Sigmoid colon (tissue), 7 donors: ENCODE data around the gene SLX4. TPM values are rescaled to one million over a fixed set of nuclear protein-coding genes. Genes with fewer than 3 reads are reported as not detected.
"Not testable (repeated sequence)": the region's sequence is repeated elsewhere in the genome, so short reads cannot be mapped to it uniquely, and the experiment has no call there.

Source experiments
- DNase-seq: peaks from one replicate; pipeline ENCODE4 v3.0.0-alpha.2; 2019
- H3K27ac ChIP-seq, 4 donors: fragments of 200-600 bp; sonication (generic); one replicate each; pipeline ENCODE4 v1.5.1; 2016 to 2019; ENCODE audit warnings: mild to moderate bottlenecking in 1 of 4
- H3K27me3 ChIP-seq, 3 donors: fragments of 200-600 bp; sonication (generic); one replicate each; pipeline ENCODE4 v1.5.1; 2019; ENCODE audit warnings: mild to moderate bottlenecking in 1 of 3
- H3K36me3 ChIP-seq, 4 donors: fragments of 200-600 bp; sonication (generic); one replicate each; pipeline ENCODE4 v1.5.1; 2016 to 2019
- H3K4me1 ChIP-seq, 4 donors: fragments of 200-600 bp; sonication (generic); one replicate each; pipeline ENCODE4 v1.5.1; 2017 to 2019
- H3K4me3 ChIP-seq, 4 donors: fragments of 200-600 bp; sonication (generic); one replicate each; pipeline ENCODE4 v1.5.1; 2017 to 2019; ENCODE audit warnings: mild to moderate bottlenecking in 2 of 4, moderate library complexity in 1 of 4
- H3K9me3 ChIP-seq, 4 donors: fragments of 200-600 bp in 3 of 4; sonication (generic) in 3 of 4; one replicate each; pipeline versions ENCODE4 v1.5.1 to v1.6.1; 2013 to 2019
- EP300 ChIP-seq, 4 donors: sonication (generic); formaldehyde crosslinking; IDR thresholded peaks; one replicate each; pipeline ENCODE4 v1.6.1; 2017; ENCODE audit warnings: antibody characterized with exemption in 4 of 4
- POLR2A ChIP-seq, 2 donors: fragments of 450-650 bp; IDR thresholded peaks; one replicate each; pipeline ENCODE4 v1.6.1; 2016; ENCODE audit warnings: antibody characterized with exemption in 2 of 2, mild to moderate bottlenecking in 2 of 2, moderate library complexity in 2 of 2
- POLR2AphosphoS5 ChIP-seq, 4 donors: sonication (generic); formaldehyde crosslinking; IDR thresholded peaks; one replicate each; pipeline ENCODE4 v1.6.1; 2017; ENCODE audit warnings: antibody characterized with exemption in 4 of 4
- WGBS, 2 donors: extraction: QIAGEN DNeasy Blood & Tissue Kit; methylation state at CpG; one replicate each; pipeline ENCODE4 v1.1.7; 2013; 5-methylcytosine and 5-hydroxymethylcytosine counted together
- intact Hi-C: fragments of 100-400 bp; cut with DNase I; formaldehyde crosslinking; loops from one replicate; pipeline ENCODE4 v1.15.1; 2023
- polyA plus RNA-seq, 3 donors: library from polyadenylated mRNA; stranded (reverse); fragments of 200-250 nt; gene quantifications; one replicate each; pipeline ENCODE4 v1.2.3, GENCODE V29; 2013
- total RNA-seq, 4 donors: library from RNA; depleted of rRNA; stranded (reverse); fragments of >200 nt; gene quantifications; one replicate each; pipeline ENCODE4 v1.1.0, GENCODE V29; 2016
- TF ChIP-seq, protein P1 (sequence below), 4 experiments: fragments of 450-650 bp in 3 of 4; fragments of 200-600 bp in 1 of 4; IDR thresholded peaks; one replicate each; pipeline ENCODE4 v1.5.1; 2016 to 2019; ENCODE audit warnings: antibody characterized with exemption in 4 of 4, mild to moderate bottlenecking in 3 of 4, moderate library complexity in 2 of 4
- donor health status: healthy with polysubstance abuse.
- donor health status: Bipolar disorder and iron deficiency.
- donor health status: healthy.

The SLX4 gene
- total and polyA plus RNA-seq, 7 donors: under 0.01 to 3.9 (median 2.1) TPM

DNA sequence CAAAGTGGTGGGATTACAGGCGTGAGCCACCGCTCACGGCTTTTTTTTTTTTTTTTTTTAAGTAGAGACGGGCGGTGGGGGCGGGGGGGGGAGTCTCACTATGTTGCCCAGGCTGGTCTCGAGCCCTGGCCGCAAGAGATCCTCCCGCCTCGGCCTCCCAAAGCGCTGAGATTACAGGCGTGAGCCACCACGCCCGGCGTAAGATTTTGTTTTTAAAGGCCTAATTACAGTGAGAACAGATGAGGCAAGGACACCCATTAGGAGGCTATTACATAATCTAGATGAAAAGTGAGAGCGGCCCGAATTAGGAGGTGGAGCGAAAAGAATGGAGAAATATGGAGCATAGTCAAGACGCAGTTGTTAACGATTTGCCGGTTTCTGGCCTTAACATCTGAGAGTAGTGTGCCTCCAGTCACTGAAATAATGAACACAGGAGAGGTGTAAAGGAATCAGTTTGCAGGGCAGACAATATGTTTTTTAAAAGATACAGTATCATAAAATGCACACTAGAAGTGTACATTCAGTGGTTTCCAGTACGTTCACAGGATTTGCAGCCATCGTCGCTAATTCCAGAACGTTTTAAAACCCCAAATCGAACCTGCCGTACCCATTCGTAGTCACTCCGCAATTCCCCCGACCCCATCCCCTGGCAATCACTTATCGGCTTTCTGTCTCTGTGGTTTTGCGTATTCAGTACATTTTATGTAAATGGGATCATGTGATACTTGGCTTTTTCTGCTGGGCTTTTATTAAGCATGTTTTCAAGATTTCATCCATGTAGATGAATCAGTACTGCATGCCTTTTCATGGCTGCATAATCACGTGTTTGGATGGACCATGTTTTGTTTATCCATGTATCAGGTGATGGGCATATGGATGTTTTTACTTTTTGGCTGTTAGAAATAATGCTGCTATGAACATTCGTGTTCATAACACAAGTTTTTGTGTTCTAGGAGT is 1.4 kb upstream of the SLX4 start:
- peaks cover 0 to 24% (median 16%) of the 10 kb centered on the region in 4 donors for H3K4me1 ChIP-seq
- TF ChIP-seq POLR2A (IDR thresholded peaks at IDR 0.05): no peak
- TF ChIP-seq EP300 (IDR thresholded peaks at IDR 0.05): no peak
- TF ChIP-seq, protein P1, sequence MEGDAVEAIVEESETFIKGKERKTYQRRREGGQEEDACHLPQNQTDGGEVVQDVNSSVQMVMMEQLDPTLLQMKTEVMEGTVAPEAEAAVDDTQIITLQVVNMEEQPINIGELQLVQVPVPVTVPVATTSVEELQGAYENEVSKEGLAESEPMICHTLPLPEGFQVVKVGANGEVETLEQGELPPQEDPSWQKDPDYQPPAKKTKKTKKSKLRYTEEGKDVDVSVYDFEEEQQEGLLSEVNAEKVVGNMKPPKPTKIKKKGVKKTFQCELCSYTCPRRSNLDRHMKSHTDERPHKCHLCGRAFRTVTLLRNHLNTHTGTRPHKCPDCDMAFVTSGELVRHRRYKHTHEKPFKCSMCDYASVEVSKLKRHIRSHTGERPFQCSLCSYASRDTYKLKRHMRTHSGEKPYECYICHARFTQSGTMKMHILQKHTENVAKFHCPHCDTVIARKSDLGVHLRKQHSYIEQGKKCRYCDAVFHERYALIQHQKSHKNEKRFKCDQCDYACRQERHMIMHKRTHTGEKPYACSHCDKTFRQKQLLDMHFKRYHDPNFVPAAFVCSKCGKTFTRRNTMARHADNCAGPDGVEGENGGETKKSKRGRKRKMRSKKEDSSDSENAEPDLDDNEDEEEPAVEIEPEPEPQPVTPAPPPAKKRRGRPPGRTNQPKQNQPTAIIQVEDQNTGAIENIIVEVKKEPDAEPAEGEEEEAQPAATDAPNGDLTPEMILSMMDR (IDR thresholded peaks at IDR 0.05): no peak
- TF ChIP-seq POLR2AphosphoS5 (IDR thresholded peaks at IDR 0.05): no peak
- intact Hi-C loops: loop anchor here (5.0 to 10.0 kb wide), 3 partner anchors 88 to 305 kb away; partner anchors contain the start of genes CREBBP, TIGD7 and ZNF75A
- H3K27me3 ChIP-seq: no peaks in the 10 kb centered on the region
- no peak overlapping the region for H3K27ac ChIP-seq
- H3K4me3 ChIP-seq: peak overlapping the region; percentile 81 to 98 (median 90)
- no peaks in the 10 kb centered on the region for H3K36me3 ChIP-seq
- H3K9me3 ChIP-seq: no peaks in the 10 kb centered on the region
- no peak for DNase-seq
- WGBS, 2 donors: 75 to 82% methylated on average over 34 of the region's 34 CpGs

DNA sequence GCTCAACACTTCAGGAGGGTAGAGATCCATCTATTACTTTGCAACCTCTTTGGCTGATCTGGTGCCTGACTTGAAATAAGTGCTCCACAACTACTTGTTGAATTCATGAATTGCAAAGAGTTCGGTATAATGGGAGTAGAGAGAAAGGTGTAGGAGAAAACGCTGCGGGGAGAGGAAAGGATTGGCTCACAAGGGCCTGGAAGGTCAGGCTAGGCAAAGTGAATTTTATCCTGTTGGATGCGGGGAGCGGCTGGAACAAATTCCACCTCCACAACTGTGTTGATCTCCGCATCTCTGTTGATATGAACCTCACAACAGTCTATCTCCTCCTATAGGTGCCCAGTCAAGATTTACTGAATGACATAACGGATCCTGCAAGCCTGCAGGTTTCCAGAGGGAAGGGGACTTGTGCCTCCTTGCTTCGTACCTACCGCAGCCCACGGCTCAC is 684 bp downstream of the SLX4 start:
- peak overlapping the region; percentile 71 to 88 (median 82) for H3K27ac ChIP-seq
- intact Hi-C loops: loop anchor here (5.0 to 10.0 kb wide), 3 partner anchors 86 to 303 kb away; partner anchors contain the start of genes CREBBP, TIGD7 and ZNF75A
- peak overlapping the region; percentile 85 to 98 (median 94) for H3K4me3 ChIP-seq
- peaks cover 0 to 24% (median 16%) of the 10 kb centered on the region in 4 donors for H3K4me1 ChIP-seq
- DNase-seq: no peak
- H3K27me3 ChIP-seq: no peaks in the 10 kb centered on the region
- H3K36me3 ChIP-seq: peaks cover 0 to 4% (median 0%) of the 10 kb centered on the region in 4 donors
- WGBS, 2 donors: 1 to 4% methylated on average over 10 of the region's 10 CpGs
- H3K9me3 ChIP-seq: no peaks in the 10 kb centered on the region
- TF ChIP-seq, protein P1 (IDR thresholded peaks at IDR 0.05): no peak
- TF ChIP-seq EP300 (IDR thresholded peaks at IDR 0.05): no peak
- no peak for TF ChIP-seq POLR2AphosphoS5 (IDR thresholded peaks at IDR 0.05)
- TF ChIP-seq POLR2A (IDR thresholded peaks at IDR 0.05): no peak

DNA sequence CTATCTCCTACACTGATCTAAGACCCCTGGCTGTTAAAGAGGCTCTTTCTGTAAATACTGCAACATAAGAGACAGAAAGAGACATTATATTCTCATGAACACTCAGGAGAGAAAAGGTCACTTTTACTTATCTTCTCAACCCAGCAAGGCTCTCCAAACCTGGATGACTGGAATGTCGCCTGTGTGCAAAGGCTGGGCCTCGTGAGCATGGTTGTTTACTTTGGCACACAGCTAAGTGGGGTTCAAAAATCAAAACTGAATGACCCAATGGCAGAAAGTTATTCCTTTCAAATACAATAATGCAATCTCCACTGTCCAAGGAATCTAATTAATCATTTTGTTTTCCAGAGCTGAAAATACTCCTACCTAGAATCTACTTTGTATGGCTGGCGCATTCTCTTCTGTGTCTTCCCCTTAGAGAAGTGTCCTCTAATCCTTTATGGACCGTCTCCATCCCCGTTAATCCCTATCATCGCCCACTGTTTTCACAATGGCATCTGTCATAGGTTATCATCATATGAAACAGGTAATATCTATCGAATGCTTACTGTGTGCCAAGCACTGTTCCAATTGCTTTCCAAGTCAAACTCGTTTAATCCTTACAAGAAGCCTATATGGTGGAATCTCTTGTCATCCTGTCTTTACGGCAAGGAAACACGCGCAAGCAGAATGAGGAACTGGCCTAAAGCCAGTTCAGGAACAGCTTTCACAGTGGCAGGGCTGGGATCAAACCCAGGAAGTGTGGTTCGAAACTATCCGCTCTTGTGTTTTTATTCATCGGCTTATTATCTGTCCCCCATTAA is 1.3 kb downstream of the SLX4 start:
- Histone ChIP-seq H3K27ac (no peak overlapping the region), H3K27me3 (no peaks in the 10 kb centered on the region), H3K4me1 (peaks cover 0 to 24% (median 16%) of the 10 kb centered on the region in 4 donors), H3K4me3 (peak overlapping the region in 2 of 4 donors; percentile 96 to 98), H3K9me3 (no peaks in the 10 kb centered on the region), H3K36me3 (peaks cover 0 to 7% (median 0%) of the 10 kb centered on the region in 4 donors)
- intact Hi-C loops: loop anchor here (5.0 to 10.0 kb wide), 3 partner anchors 85 to 303 kb away; partner anchors contain the start of genes CREBBP, TIGD7 and ZNF75A
- 37 to 56% methylated on average over 14 of the region's 14 CpGs for WGBS, 2 donors
- TF ChIP-seq EP300 (IDR thresholded peaks at IDR 0.05) (no peak), POLR2AphosphoS5 (IDR thresholded peaks at IDR 0.05) (no peak), POLR2A (IDR thresholded peaks at IDR 0.05) (no peak)
- TF ChIP-seq, protein P1 (IDR thresholded peaks at IDR 0.05): no peak
- no peak for DNase-seq

DNA sequence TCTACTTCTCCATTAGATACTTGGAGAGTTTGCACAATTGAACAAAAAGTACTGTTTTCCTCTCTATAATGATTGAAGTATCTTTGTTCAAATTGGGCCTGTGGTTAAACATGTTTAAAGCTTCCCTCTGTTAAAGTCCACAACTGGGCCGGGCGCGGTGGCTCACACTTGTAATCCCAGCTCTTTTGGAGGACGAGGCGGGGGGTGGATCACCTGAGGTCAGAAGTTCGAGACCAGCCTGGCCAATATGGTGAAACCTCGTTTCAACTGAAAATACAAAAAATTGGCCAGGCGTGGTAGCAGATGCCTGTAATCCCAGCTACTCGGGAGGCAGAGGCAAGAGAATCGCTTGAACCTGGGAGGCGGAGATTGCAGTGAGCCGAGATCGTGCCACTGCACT is 2.4 kb downstream of the SLX4 start:
- intact Hi-C loops, H3K4me3 ChIP-seq, DNase-seq, H3K27ac ChIP-seq, H3K27me3 ChIP-seq, H3K9me3 ChIP-seq: not testable (repeated sequence)
- Histone ChIP-seq H3K36me3 (peaks cover 0 to 11% (median 0%) of the 10 kb centered on the region in 4 donors), H3K4me1 (peaks cover 0 to 24% (median 16%) of the 10 kb centered on the region in 4 donors)
- WGBS, 2 donors: 94 to 96% methylated on average over 13 of the region's 13 CpGs
